Spleen (tissue), 11 donors: ENCODE measurements around the gene PUS7. TPM values are rescaled to one million over a fixed set of nuclear protein-coding genes. Genes with fewer than 3 reads are reported as not detected.

ENCODE experiments used
- DNase-seq: peaks from one replicate; pipeline ENCODE4 v3.0.0-alpha.2; 2020
- H3K27ac ChIP-seq, 8 donors: fragments of 200-600 bp; sonication (generic) in 7 of 8; 1 replicate in 4 of 8; 2 replicates in 4 of 8; pipeline versions ENCODE4 v1.5.0 to v1.8.0; 2016 to 2021; ENCODE audit warnings: inconsistent platforms in 4 of 8, mild to moderate bottlenecking in 4 of 8, moderate library complexity in 1 of 8
- H3K27me3 ChIP-seq, 7 donors: fragments of 200-600 bp; sonication (generic) in 6 of 7; replicated peaks in 1 of 7; 1 replicate in 4 of 7; 2 replicates in 3 of 7; pipeline versions ENCODE4 v1.5.0 to v1.8.0; 2016 to 2021; ENCODE audit warnings: inconsistent platforms in 3 of 7, mild to moderate bottlenecking in 1 of 7
- H3K36me3 ChIP-seq, 6 donors: fragments of 200-600 bp; sonication (generic) in 5 of 6; 1 replicate in 4 of 6; 2 replicates in 2 of 6; pipeline versions ENCODE4 v1.5.0 to v1.8.0; 2016 to 2021; ENCODE audit warnings: inconsistent platforms in 2 of 6
- H3K4me1 ChIP-seq, 6 donors: fragments of 200-600 bp; sonication (generic) in 5 of 6; 1 replicate in 3 of 6; 2 replicates in 3 of 6; pipeline versions ENCODE4 v1.5.0 to v1.8.0; 2016 to 2021; ENCODE audit warnings: inconsistent platforms in 3 of 6
- H3K4me3 ChIP-seq, 8 donors: fragments of 200-600 bp; sonication (generic) in 7 of 8; 1 replicate in 4 of 8; 2 replicates in 4 of 8; pipeline versions ENCODE4 v1.5.0 to v1.8.0; 2016 to 2021; ENCODE audit warnings: inconsistent platforms in 4 of 8, mild to moderate bottlenecking in 4 of 8, moderate library complexity in 2 of 8
- H3K9me3 ChIP-seq, 8 donors: fragments of 200-600 bp; sonication (generic) in 7 of 8; 1 replicate in 4 of 8; 2 replicates in 4 of 8; pipeline versions ENCODE4 v1.5.0 to v1.8.0; 2016 to 2021; ENCODE audit warnings: inconsistent platforms in 4 of 8
- POLR2A ChIP-seq, 3 donors: fragments of 450-650 bp; IDR thresholded peaks; one replicate each; pipeline ENCODE4 v1.5.1; 2017; ENCODE audit warnings: antibody characterized with exemption in 3 of 3, mild to moderate bottlenecking in 1 of 3
- POLR2AphosphoS5 ChIP-seq, 3 donors: sonication (generic); formaldehyde crosslinking; IDR thresholded peaks; one replicate each; pipeline ENCODE4 v1.5.1; 2017; ENCODE audit warnings: antibody characterized with exemption in 3 of 3
- WGBS, 5 donors: extraction: QIAGEN DNeasy Blood & Tissue Kit in 3 of 5; methylation state at CpG; one replicate each; pipeline versions ENCODE4 v1.1.5 to v1.1.7; 2013 to 2018; 5-methylcytosine and 5-hydroxymethylcytosine counted together
- intact Hi-C: fragments of 100-400 bp; cut with DNase I; formaldehyde crosslinking; loops from one replicate; pipeline ENCODE4 v1.15.0; 2023; ENCODE audit warnings: low total_unique reads
- polyA plus RNA-seq, 3 donors: library from polyadenylated mRNA; stranded (reverse); fragments of 200-250 nt; gene quantifications; one replicate each; pipeline ENCODE4 v1.2.1, GENCODE V29; 2013
- total RNA-seq, 7 donors: library from RNA; depleted of rRNA in 3 of 7; stranded (reverse); fragments of >200 nt in 3 of 7; fragmentation: NEBNext Ultra II Directional in 4 of 7; extraction: Animal tissue kit (Norgen Biotek cat#: 25700) in 4 of 7; gene quantifications; one replicate each; pipeline versions ENCODE4 v1.1.0 to v1.2.1, GENCODE V29; 2016 to 2021
- TF ChIP-seq, protein P1 (sequence below), 11 experiments: fragments of 200-600 bp in 7 of 11; fragments of 450-650 bp in 4 of 11; sonication (generic) in 4 of 11; IDR thresholded peaks in 8 of 11; conservative IDR thresholded peaks in 3 of 11; 1 replicate in 7 of 11; 2 replicates in 4 of 11; pipeline versions ENCODE4 v1.4.0 to v1.8.0; 2016 to 2021; ENCODE audit warnings: antibody characterized with exemption in 11 of 11, inconsistent platforms in 4 of 11, mild to moderate bottlenecking in 1 of 11
- donor health status: healthy with polysubstance abuse.
- donor health status: DM: no; HTN: no; CAD: no; lungs with moderate emphysema.
- donor health status: DM: no; HTN: no; CAD: no.
- donor health status: Bipolar disorder and iron deficiency.
- donor health status: healthy.
- donor health status: DM: no; HTN: no; CAD: no.
- donor health status: DM: yes; HTN: yes; CAD: no.

The PUS7 gene
- total and polyA plus RNA-seq, 10 donors, result 1.5 to 10.1 (median 6.3) TPM

DNA sequence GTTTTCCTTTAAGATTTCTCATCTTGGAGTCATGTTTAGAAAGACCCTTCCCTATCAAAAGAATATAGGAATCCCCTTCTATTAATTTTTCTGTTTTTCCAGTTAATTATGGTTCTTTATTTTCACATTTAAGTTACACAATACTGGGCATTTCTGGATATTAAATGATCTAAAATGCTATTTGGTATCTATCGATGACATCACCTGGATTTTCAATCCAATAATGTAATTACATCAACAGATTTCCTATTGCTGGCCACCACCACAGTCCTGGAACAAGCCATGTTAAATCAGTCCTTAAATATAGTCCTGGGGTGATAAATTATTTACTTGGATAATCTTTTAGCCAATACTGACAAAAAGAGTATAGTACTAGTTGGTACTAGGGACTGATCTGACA lies 48.0 kb downstream of the PUS7 start:
- TF ChIP-seq, protein P1, sequence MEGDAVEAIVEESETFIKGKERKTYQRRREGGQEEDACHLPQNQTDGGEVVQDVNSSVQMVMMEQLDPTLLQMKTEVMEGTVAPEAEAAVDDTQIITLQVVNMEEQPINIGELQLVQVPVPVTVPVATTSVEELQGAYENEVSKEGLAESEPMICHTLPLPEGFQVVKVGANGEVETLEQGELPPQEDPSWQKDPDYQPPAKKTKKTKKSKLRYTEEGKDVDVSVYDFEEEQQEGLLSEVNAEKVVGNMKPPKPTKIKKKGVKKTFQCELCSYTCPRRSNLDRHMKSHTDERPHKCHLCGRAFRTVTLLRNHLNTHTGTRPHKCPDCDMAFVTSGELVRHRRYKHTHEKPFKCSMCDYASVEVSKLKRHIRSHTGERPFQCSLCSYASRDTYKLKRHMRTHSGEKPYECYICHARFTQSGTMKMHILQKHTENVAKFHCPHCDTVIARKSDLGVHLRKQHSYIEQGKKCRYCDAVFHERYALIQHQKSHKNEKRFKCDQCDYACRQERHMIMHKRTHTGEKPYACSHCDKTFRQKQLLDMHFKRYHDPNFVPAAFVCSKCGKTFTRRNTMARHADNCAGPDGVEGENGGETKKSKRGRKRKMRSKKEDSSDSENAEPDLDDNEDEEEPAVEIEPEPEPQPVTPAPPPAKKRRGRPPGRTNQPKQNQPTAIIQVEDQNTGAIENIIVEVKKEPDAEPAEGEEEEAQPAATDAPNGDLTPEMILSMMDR (IDR thresholded peaks at IDR 0.05 in 8 of 11, conservative IDR thresholded peaks at IDR 0.05 in 3 of 11), result no peak
- no peak for TF ChIP-seq POLR2AphosphoS5 (IDR thresholded peaks at IDR 0.05)
- no peak for TF ChIP-seq POLR2A (IDR thresholded peaks at IDR 0.05)
- Histone ChIP-seq H3K36me3 (peaks cover 0 to 11% (median 0%) of the 10 kb centered on the region in 6 donors), H3K4me1 (no peaks in the 10 kb centered on the region), H3K27ac (no peak overlapping the region), H3K9me3 (no peaks in the 10 kb centered on the region), H3K4me3 (no peak overlapping the region), H3K27me3 (no peaks in the 10 kb centered on the region)
- WGBS, 5 donors, result 95 to 98% (median 96%) methylated on average over 1 of the region's 1 CpG
- intact Hi-C loops, result no loop called here
- DNase-seq, result no peak

DNA sequence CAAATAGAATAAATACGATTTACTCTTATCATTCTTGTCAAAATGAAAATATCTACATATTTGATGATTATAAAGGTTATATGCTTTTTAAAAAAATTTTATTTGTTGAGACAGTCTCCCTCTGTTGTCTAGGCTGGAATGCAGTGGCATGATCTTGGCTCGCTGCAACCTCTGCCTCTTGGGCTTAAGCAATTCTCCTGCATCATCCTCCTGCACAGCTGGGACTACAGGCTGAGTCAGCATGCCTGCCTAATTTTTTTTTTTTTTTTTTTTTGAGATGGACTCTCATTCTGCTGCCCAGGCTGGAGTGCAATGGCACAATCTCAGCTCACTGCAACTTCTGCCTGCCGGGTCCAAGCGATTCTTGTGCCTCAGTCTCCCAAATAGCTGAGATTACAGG lies 48.9 kb downstream of the PUS7 start:
- Histone ChIP-seq H3K27me3 (no peaks in the 10 kb centered on the region), H3K4me1 (no peaks in the 10 kb centered on the region), H3K4me3 (no peak overlapping the region), H3K9me3 (no peaks in the 10 kb centered on the region), H3K27ac (no peak overlapping the region), H3K36me3 (peaks cover 0 to 11% (median 0%) of the 10 kb centered on the region in 6 donors)
- no peak for DNase-seq
- WGBS, 5 donors, result 88 to 96% (median 93%) methylated on average over 4 of the region's 4 CpGs
- intact Hi-C loops, result no loop called here
- TF ChIP-seq, protein P1 (IDR thresholded peaks at IDR 0.05 in 8 of 11, conservative IDR thresholded peaks at IDR 0.05 in 3 of 11), result no peak
- TF ChIP-seq POLR2AphosphoS5 (IDR thresholded peaks at IDR 0.05), result no peak
- TF ChIP-seq POLR2A (IDR thresholded peaks at IDR 0.05), result no peak

DNA sequence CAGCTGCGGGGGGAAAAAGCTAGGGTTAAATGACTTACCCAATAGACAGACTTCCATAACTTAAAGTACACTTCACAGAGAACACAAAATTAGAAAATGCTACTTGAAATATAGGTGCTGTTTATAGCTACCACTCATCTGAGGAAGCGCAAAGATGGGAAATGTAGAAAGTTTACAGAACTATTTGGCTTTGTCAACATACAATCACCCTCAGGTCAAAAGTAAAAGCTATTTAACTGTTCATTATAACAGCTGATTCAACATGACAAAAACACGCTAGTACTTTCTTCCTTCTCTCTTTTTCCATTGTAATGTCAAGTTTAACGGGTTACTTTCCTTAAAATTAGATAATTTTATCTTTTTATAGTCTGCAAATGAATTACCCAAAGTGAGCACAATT lies 51.2 kb downstream of the PUS7 start:
- Histone ChIP-seq H3K27me3 (no peaks in the 10 kb centered on the region), H3K4me3 (no peak overlapping the region), H3K27ac (no peak overlapping the region), H3K36me3 (peaks cover 0 to 11% (median 0%) of the 10 kb centered on the region in 6 donors), H3K4me1 (no peaks in the 10 kb centered on the region), H3K9me3 (no peaks in the 10 kb centered on the region)
- WGBS, 5 donors, result 94 to 99% (median 96%) methylated on average over 4 of the region's 4 CpGs
- intact Hi-C loops, result no loop called here
- TF ChIP-seq POLR2AphosphoS5 (IDR thresholded peaks at IDR 0.05), result no peak
- no peak for DNase-seq

DNA sequence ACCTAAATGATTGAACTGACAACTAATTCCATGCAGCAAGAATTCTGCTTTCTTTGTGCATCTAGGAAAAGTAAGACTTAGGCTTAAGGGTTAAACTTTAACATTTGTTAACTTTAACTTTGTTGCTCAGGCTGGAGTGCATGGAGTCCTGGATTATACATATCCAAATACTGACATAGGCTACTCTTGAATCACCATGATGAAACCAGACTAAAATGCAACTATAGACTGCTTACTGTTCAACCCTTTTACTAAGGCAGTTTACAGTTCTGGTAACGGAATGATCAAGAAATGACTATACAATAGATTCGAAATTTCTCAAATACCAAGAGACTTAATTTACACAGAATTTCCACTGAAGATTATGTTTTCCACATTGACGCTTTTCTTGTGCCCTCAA lies 52.0 kb downstream of the PUS7 start:
- Histone ChIP-seq H3K4me3 (no peak overlapping the region), H3K27me3 (no peaks in the 10 kb centered on the region), H3K9me3 (no peaks in the 10 kb centered on the region), H3K36me3 (peaks cover 0 to 14% (median 0%) of the 10 kb centered on the region in 6 donors), H3K4me1 (no peaks in the 10 kb centered on the region), H3K27ac (no peak overlapping the region)
- WGBS, 5 donors, result 93 to 95% (median 95%) methylated on average over 3 of the region's 3 CpGs
- TF ChIP-seq, protein P1 (IDR thresholded peaks at IDR 0.05 in 8 of 11, conservative IDR thresholded peaks at IDR 0.05 in 3 of 11), result no peak
- TF ChIP-seq POLR2A (IDR thresholded peaks at IDR 0.05) (no peak), POLR2AphosphoS5 (IDR thresholded peaks at IDR 0.05) (no peak)
- DNase-seq, result no peak
- intact Hi-C loops, result no loop called here
